ENCODE data around the gene ATXN1.

ATXN1 gene

GRCh38 chr6:16419636-16420336, 341.5 kb downstream of the ATXN1 start:
- peak; percentile 75 for DNase-seq (ENCODE audit: low read depth)
- H3K4me3 ChIP-seq (ENCODE audit: low read depth, low read length): no peak overlapping the region
- TF ChIP-seq CTCF (IDR thresholded peaks at IDR 0.05; ENCODE audit: low read depth, low read length, missing control alignments): no peak

GRCh38 chr6:16418151-16418550, 343.1 kb downstream of the ATXN1 start:
- DNase-seq (ENCODE audit: low read depth): no peak
- H3K4me3 ChIP-seq (ENCODE audit: low read depth, low read length): no peak overlapping the region
- TF ChIP-seq CTCF (IDR thresholded peaks at IDR 0.05; ENCODE audit: low read depth, low read length, missing control alignments): no peak

- no peak for DNase-seq (ENCODE audit: low read depth)
- H3K4me3 ChIP-seq (ENCODE audit: low read depth, low read length): no peak overlapping the region
- TF ChIP-seq CTCF (IDR thresholded peaks at IDR 0.05; ENCODE audit: low read depth, low read length, missing control alignments): no peak
These were observed 345.6 kb downstream of the ATXN1 start for GRCh38 chr6:16415677-16416076.

- peak overlapping the region; percentile 20 for H3K4me3 ChIP-seq (ENCODE audit: low read depth, low read length)
- no peak for TF ChIP-seq CTCF (IDR thresholded peaks at IDR 0.05; ENCODE audit: low read depth, low read length, missing control alignments)
- no peak for DNase-seq (ENCODE audit: low read depth)
These were observed 347.1 kb downstream of the ATXN1 start for GRCh38 chr6:16414205-16414604.

GRCh38 chr6:16413399-16413798, 347.9 kb downstream of the ATXN1 start:
- no peak for DNase-seq (ENCODE audit: low read depth)
- no peak for TF ChIP-seq CTCF (IDR thresholded peaks at IDR 0.05; ENCODE audit: low read depth, low read length, missing control alignments)
- H3K4me3 ChIP-seq (ENCODE audit: low read depth, low read length): peak overlapping the region; percentile 24; the same call in 1 of the 2 replicates

GRCh38 chr6:16412982-16413381, 348.3 kb downstream of the ATXN1 start:
- H3K4me3 ChIP-seq (ENCODE audit: low read depth, low read length): peak overlapping the region; percentile 24; the same call in 1 of the 2 replicates
- TF ChIP-seq CTCF (IDR thresholded peaks at IDR 0.05; ENCODE audit: low read depth, low read length, missing control alignments): no peak
- DNase-seq (ENCODE audit: low read depth): no peak

- H3K4me3 ChIP-seq (ENCODE audit: low read depth, low read length): no peak overlapping the region
- no peak for DNase-seq (ENCODE audit: low read depth)
- TF ChIP-seq CTCF (IDR thresholded peaks at IDR 0.05; ENCODE audit: low read depth, low read length, missing control alignments): no peak
These were observed 349.1 kb downstream of the ATXN1 start for GRCh38 chr6:16412171-16412570.
